ENCODE measurements around the gene BTAF1. TPM values are rescaled to one million over a fixed set of nuclear protein-coding genes. Genes with fewer than 3 reads are reported as not detected.

The BTAF1 gene
- total RNA-seq, 3 donors from 2014 or later: 25.7 to 34.4 (median 27.0) TPM

- intact Hi-C loops (cut with DNase I, micrococcal nuclease): no loop called here
- DNase-seq (no peak), ATAC-seq (no peak)
- Histone ChIP-seq H3K36me3 (ENCODE audit: low read depth) (no peaks in the 10 kb centered on the region), H3K4me3 (no peak overlapping the region), H3K9me3 (no peaks in the 10 kb centered on the region), H3K4me1 (ENCODE audit: low read depth) (no peaks in the 10 kb centered on the region)
- TF ChIP-seq, protein P1, sequence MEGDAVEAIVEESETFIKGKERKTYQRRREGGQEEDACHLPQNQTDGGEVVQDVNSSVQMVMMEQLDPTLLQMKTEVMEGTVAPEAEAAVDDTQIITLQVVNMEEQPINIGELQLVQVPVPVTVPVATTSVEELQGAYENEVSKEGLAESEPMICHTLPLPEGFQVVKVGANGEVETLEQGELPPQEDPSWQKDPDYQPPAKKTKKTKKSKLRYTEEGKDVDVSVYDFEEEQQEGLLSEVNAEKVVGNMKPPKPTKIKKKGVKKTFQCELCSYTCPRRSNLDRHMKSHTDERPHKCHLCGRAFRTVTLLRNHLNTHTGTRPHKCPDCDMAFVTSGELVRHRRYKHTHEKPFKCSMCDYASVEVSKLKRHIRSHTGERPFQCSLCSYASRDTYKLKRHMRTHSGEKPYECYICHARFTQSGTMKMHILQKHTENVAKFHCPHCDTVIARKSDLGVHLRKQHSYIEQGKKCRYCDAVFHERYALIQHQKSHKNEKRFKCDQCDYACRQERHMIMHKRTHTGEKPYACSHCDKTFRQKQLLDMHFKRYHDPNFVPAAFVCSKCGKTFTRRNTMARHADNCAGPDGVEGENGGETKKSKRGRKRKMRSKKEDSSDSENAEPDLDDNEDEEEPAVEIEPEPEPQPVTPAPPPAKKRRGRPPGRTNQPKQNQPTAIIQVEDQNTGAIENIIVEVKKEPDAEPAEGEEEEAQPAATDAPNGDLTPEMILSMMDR (IDR thresholded peaks at IDR 0.05): no peak
Observed at GRCh38 chr10:92074126-92074887, 150.7 kb downstream of the BTAF1 start.

- Histone ChIP-seq H3K9me3 (no peaks in the 10 kb centered on the region), H3K4me3 (no peak overlapping the region), H3K4me1 (ENCODE audit: low read depth) (no peaks in the 10 kb centered on the region), H3K36me3 (ENCODE audit: low read depth) (no peaks in the 10 kb centered on the region)
- intact Hi-C loops (cut with DNase I, micrococcal nuclease): no loop called here
- DNase-seq (no peak), ATAC-seq (no peak)
- TF ChIP-seq, protein P1 (IDR thresholded peaks at IDR 0.05): no peak
Observed at GRCh38 chr10:92075829-92076228, 152.3 kb downstream of the BTAF1 start.

GRCh38 chr10:92076722-92077121 is 153.2 kb downstream of the BTAF1 start:
- ATAC-seq: no peak
- H3K36me3 ChIP-seq (ENCODE audit: low read depth): no peaks in the 10 kb centered on the region

DNA sequence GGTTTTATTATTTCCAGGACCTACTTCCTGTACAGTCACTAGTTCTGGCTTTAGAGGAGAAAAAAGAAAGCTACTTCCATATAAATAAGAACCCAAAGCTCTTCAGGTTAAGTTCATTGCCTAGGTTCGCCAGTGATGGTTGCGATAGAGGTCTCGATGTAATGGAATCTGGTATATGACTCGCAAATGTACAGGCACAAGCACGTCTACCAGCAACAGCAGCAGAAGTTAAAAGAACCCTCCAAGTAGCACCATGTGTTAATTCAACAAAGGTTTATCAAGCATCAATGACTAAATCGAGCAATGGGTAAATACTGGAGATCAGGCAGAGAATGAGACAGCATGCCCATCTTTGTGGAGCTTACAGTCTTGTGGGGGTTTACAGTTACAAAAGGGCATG is 155.4 kb downstream of the BTAF1 start:
- no peaks in the 10 kb centered on the region for H3K9me3 ChIP-seq
- no peaks in the 10 kb centered on the region for H3K36me3 ChIP-seq (ENCODE audit: low read depth)
- no peak for DNase-seq
- no peak for ATAC-seq
- TF ChIP-seq, protein P1 (IDR thresholded peaks at IDR 0.05): no peak
- H3K4me3 ChIP-seq: no peak overlapping the region
- H3K4me1 ChIP-seq (ENCODE audit: low read depth): no peaks in the 10 kb centered on the region
- intact Hi-C loops (cut with DNase I, micrococcal nuclease): no loop called here

More at GRCh38 chr10:92076722-92077121, 153.2 kb downstream of the BTAF1 start:
- Histone ChIP-seq H3K4me3 (no peak overlapping the region), H3K4me1 (ENCODE audit: low read depth) (no peaks in the 10 kb centered on the region), H3K9me3 (no peaks in the 10 kb centered on the region)
- DNase-seq: no peak
- TF ChIP-seq, protein P1 (IDR thresholded peaks at IDR 0.05): no peak
- intact Hi-C loops (cut with DNase I, micrococcal nuclease): no loop called here

Other genes starting within 250 kb of the BTAF1 start
- gene TNKS2, start 125.3 kb upstream of the BTAF1 start, total RNA-seq: 10 to 100 TPM; 26.0 to 39.9 (median 26.4) TPM
- 1 to 10 TPM in 2 of 3 donors, under 1 TPM in 1; 0.85 to 2.1 (median 1.0) TPM for gene FGFBP3, start 14.3 kb upstream of the BTAF1 start, total RNA-seq